PC-3 (cell line): ENCODE data around the gene CACNA1C. TPM values are rescaled to one million over a fixed set of nuclear protein-coding genes. Genes with fewer than 3 reads are reported as not detected.

Source experiments
- ATAC-seq: fragments of 200-7000 bp; cut with Tn5 transposase; 2 replicates; pipeline ENCODE4 v1.9.1; 2020; ENCODE audit warnings: mild to moderate bottlenecking, moderate library complexity
- BruUV-seq: library from RNA; stranded (reverse); fragments of 400-500 nt; replicated peaks from 2 replicates; lab custom pipeline; 2021; lab: Mats Ljungman, UMichigan
- CTCF ChIA-PET: fragments of 300-600 bp; sonication (Branson Sonifier 250); formaldehyde crosslinking; loops from one replicate; lab custom pipeline; 2022; ENCODE audit warnings: antibody characterized with exemption; lab: Charles Lee
- POLR2A ChIA-PET: fragments of 300-600 bp; sonication (Branson Sonifier 250); formaldehyde crosslinking; loops from one replicate; lab custom pipeline; 2022; ENCODE audit warnings: antibody characterized with exemption; ENCODE audit not compliant: unreplicated experiment; lab: Charles Lee
- DNase-seq: peaks from one replicate; pipeline ENCODE4 v3.0.0-alpha.2; 2015
- H2AFZ ChIP-seq: fragments of 300-600 bp; sonication (generic); 2 replicates; pipeline ENCODE4 v1.6.0; 2016; ENCODE audit warnings: antibody characterized with exemption, low read length
- H3F3A ChIP-seq: fragments of 300-600 bp; sonication (generic); one replicate; pipeline ENCODE4 v1.6.0; 2017; ENCODE audit warnings: antibody characterized with exemption, low read length, control low read depth, mild to moderate bottlenecking; ENCODE audit not compliant: unreplicated experiment
- H3K27ac ChIP-seq: fragments of 300-600 bp; sonication (generic); 2 replicates; pipeline ENCODE4 v1.5.1; 2016; ENCODE audit warnings: mild to moderate bottlenecking, low read length
- H3K27me3 ChIP-seq: fragments of 300-600 bp; sonication (generic); 2 replicates; pipeline ENCODE4 v1.6.1; 2016; ENCODE audit warnings: low read length, mixed read lengths
- H3K36me3 ChIP-seq: fragments of 300-600 bp; sonication (generic); 2 replicates; pipeline ENCODE4 v1.6.1; 2016; ENCODE audit warnings: low read depth, mixed run types, low read length, mixed read lengths
- H3K4me1 ChIP-seq: fragments of 300-600 bp; sonication (generic); 2 replicates; pipeline ENCODE4 v1.5.1; 2016; ENCODE audit warnings: low read length; ENCODE audit not compliant: insufficient read depth
- H3K4me2 ChIP-seq: fragments of 300-600 bp; sonication (generic); 2 replicates; pipeline ENCODE4 v1.6.0; 2016; ENCODE audit warnings: low read length
- H3K4me3 ChIP-seq: fragments of 300-600 bp; sonication (generic); 2 replicates; pipeline ENCODE4 v1.5.1; 2016; ENCODE audit warnings: mild to moderate bottlenecking, low read length, mixed read lengths
- H3K79me2 ChIP-seq: fragments of 300-600 bp; sonication (generic); 2 replicates; pipeline ENCODE4 v1.6.1; 2017; ENCODE audit warnings: low read length, mixed read lengths
- H3K9ac ChIP-seq: fragments of 300-600 bp; sonication (generic); 2 replicates; pipeline ENCODE4 v1.6.0; 2016; ENCODE audit warnings: mild to moderate bottlenecking, low read length
- H3K9me2 ChIP-seq: fragments of 300-600 bp; sonication (generic); replicated peaks from 2 replicates; pipeline ENCODE4 v1.6.1; 2016; ENCODE audit warnings: mixed run types, low read length, mixed read lengths
- H3K9me3 ChIP-seq: fragments of 300-600 bp; sonication (generic); 2 replicates; pipeline ENCODE4 v1.6.1; 2016; ENCODE audit warnings: low read length, mixed read lengths
- H4K20me1 ChIP-seq: fragments of 300-600 bp; sonication (generic); 2 replicates; pipeline ENCODE4 v1.6.1; 2016; ENCODE audit warnings: low read length, mixed read lengths
- EZH2 ChIP-seq: fragments of 300-600 bp; sonication (generic); IDR thresholded peaks from one replicate; pipeline ENCODE4 v1.6.1; 2017; ENCODE audit warnings: antibody characterized with exemption, mild to moderate bottlenecking, low read length; ENCODE audit not compliant: unreplicated experiment
- EZH2phosphoT487 ChIP-seq: fragments of 300-600 bp; sonication (generic); IDR thresholded peaks from 2 replicates; pipeline ENCODE4 v1.6.1; 2018; ENCODE audit warnings: mild to moderate bottlenecking, antibody characterized with exemption, low read length, borderline replicate concordance
- intact Hi-C: fragments of 100-400 bp; cut with micrococcal nuclease; formaldehyde crosslinking; loops from 2 replicates; pipeline ENCODE4 v1.9.0; 2023
- total RNA-seq: library from RNA; depleted of rRNA; stranded (reverse); fragments of >200 nt; gene quantifications from 2 replicates; pipeline ENCODE4 v1.2.3, GENCODE V29; 2014
- TF ChIP-seq, protein P1 (sequence below): fragments of 300-600 bp; sonication (generic); conservative IDR thresholded peaks from 2 replicates; pipeline ENCODE4 v1.5.1; 2017; ENCODE audit warnings: antibody characterized with exemption, low read depth, mild to moderate bottlenecking, low read length

The CACNA1C gene
- total RNA-seq, 1 experiment from 2014 or later = not detected

- TF ChIP-seq, protein P1, sequence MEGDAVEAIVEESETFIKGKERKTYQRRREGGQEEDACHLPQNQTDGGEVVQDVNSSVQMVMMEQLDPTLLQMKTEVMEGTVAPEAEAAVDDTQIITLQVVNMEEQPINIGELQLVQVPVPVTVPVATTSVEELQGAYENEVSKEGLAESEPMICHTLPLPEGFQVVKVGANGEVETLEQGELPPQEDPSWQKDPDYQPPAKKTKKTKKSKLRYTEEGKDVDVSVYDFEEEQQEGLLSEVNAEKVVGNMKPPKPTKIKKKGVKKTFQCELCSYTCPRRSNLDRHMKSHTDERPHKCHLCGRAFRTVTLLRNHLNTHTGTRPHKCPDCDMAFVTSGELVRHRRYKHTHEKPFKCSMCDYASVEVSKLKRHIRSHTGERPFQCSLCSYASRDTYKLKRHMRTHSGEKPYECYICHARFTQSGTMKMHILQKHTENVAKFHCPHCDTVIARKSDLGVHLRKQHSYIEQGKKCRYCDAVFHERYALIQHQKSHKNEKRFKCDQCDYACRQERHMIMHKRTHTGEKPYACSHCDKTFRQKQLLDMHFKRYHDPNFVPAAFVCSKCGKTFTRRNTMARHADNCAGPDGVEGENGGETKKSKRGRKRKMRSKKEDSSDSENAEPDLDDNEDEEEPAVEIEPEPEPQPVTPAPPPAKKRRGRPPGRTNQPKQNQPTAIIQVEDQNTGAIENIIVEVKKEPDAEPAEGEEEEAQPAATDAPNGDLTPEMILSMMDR = no peak
- TF ChIP-seq EZH2 (no peak), EZH2phosphoT487 (no peak)
- Histone ChIP-seq H3K9me2 (no peaks in the 10 kb centered on the region), H3K4me3 (no peak overlapping the region), H3K79me2 (no peaks in the 10 kb centered on the region), H3K9ac (no peak overlapping the region), H3F3A (no peaks in the 10 kb centered on the region), H3K27ac (no peak overlapping the region), H3K9me3 (no peaks in the 10 kb centered on the region), H3K36me3 (no peaks in the 10 kb centered on the region), H4K20me1 (no peaks in the 10 kb centered on the region), H2AFZ (no peak overlapping the region), H3K27me3 (peaks cover 93% of the 10 kb centered on the region), H3K4me2 (no peak overlapping the region), H3K4me1 (no peaks in the 10 kb centered on the region)
- CTCF ChIA-PET = no interaction called here
- ATAC-seq (no peak), DNase-seq (no peak)
- intact Hi-C loops = no loop called here
- no TSS peak for BruUV-seq
- POLR2A ChIA-PET = no interaction called here
These were observed 8.6 kb downstream of the CACNA1C start for GRCh38 chr12:2061402-2061801.

DNA sequence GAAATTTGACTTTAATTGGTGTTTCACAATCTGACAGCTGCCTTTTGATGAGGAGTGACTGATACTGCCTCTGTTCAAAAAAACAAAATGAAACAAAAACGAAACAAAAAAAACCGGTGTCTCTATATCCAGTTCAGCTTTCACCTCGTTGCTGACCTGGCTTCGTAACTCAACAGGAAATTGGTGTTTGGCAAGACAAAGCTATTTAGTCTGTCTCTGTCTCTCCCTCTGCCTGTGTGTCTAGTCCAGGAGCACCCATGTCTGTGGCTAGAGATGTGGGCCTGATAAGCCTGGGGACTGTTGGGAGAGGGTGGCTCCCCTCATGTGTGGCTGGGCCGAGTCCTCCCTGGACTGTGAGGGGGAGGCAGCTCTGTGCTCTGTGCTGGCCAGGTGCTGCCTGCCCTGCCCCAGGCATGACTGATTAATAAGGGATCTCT, 11.3 kb downstream of the CACNA1C start:
- H3K36me3 ChIP-seq = no peaks in the 10 kb centered on the region
- BruUV-seq = no TSS peak
- H3K9me3 ChIP-seq = no peaks in the 10 kb centered on the region
- CTCF ChIA-PET = no interaction called here
- no peak overlapping the region for H3K9ac ChIP-seq
- intact Hi-C loops = no loop called here
- DNase-seq (no peak), ATAC-seq (no peak)
- H2AFZ ChIP-seq = no peak overlapping the region
- no peak overlapping the region for H3K4me2 ChIP-seq
- H3K9me2 ChIP-seq = no peaks in the 10 kb centered on the region
- peaks cover 70% of the 10 kb centered on the region for H3K27me3 ChIP-seq
- POLR2A ChIA-PET = no interaction called here
- H3K4me3 ChIP-seq = no peak overlapping the region
- no peaks in the 10 kb centered on the region for H3K79me2 ChIP-seq
- no peak overlapping the region for H3K27ac ChIP-seq
- H3K4me1 ChIP-seq = no peaks in the 10 kb centered on the region
- H3F3A ChIP-seq = no peaks in the 10 kb centered on the region
- TF ChIP-seq EZH2phosphoT487 (no peak), EZH2 (no peak)
- TF ChIP-seq, protein P1 = no peak
- H4K20me1 ChIP-seq = no peaks in the 10 kb centered on the region

DNA sequence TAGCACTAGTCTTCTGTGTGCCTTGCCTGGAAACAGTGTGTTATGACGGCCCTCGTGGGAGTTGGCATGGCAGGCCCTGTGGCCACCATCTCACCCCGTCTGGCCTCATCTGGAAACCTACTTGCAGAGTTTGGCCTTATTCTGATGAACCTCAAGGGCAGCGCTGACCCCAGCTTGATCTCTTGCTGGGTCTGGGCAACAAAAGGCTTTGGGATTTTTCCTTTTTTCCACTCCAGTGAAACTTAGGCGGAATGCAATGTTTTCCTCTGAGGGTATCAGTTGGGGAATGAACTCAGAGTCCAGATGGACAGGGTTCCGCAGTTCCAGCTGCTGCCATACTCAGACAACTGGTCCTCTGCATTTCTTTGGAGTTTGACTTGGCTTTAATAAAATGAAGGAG, 15.9 kb downstream of the CACNA1C start:
- H3K27me3 ChIP-seq = peaks cover 34% of the 10 kb centered on the region
- H3K4me1 ChIP-seq = no peaks in the 10 kb centered on the region
- no peaks in the 10 kb centered on the region for H3K79me2 ChIP-seq
- BruUV-seq = no TSS peak
- ChIA-PET POLR2A (no interaction called here), CTCF (no interaction called here)
- intact Hi-C loops = no loop called here
- no peak overlapping the region for H3K4me3 ChIP-seq
- H3K9ac ChIP-seq = no peak overlapping the region
- no peaks in the 10 kb centered on the region for H3K9me3 ChIP-seq
- no peak overlapping the region for H3K4me2 ChIP-seq
- ATAC-seq (no peak), DNase-seq (no peak)
- TF ChIP-seq EZH2phosphoT487 = no peak
- TF ChIP-seq, protein P1 = no peak
- no peak for TF ChIP-seq EZH2
- no peak overlapping the region for H2AFZ ChIP-seq
- H3K9me2 ChIP-seq = no peaks in the 10 kb centered on the region
- H3F3A ChIP-seq = no peaks in the 10 kb centered on the region
- H4K20me1 ChIP-seq = no peaks in the 10 kb centered on the region
- H3K27ac ChIP-seq = no peak overlapping the region
- H3K36me3 ChIP-seq = no peaks in the 10 kb centered on the region
